C4-2B (cell line): ENCODE results near the gene EPN3.

ENCODE experiments used
- CTCF ChIP-seq: fragments of 450-650 bp; conservative IDR thresholded peaks from 2 replicates; pipeline ENCODE4 v1.5.1; 2017; ENCODE audit warnings: mild to moderate bottlenecking
- ZFX ChIP-seq: fragments of 450-650 bp; IDR thresholded peaks from 2 replicates; pipeline ENCODE4 v1.6.1; 2017

GRCh38 chr17:50544516-50544915 is 12.0 kb downstream of the EPN3 start:
- TF ChIP-seq CTCF, result no peak
- TF ChIP-seq ZFX, result no peak
